DMS 273 (cell line): ENCODE measurements around the gene SIRT3.

Experiments used
- DNase-seq: peaks from one replicate; lab custom pipeline; 2025; ENCODE audit not compliant: unreplicated experiment; lab: John Stamatoyannopoulos, UW

Gene SIRT3

GRCh38 chr11:217704-218103, 18.4 kb downstream of the SIRT3 start:
- no peak for DNase-seq

GRCh38 chr11:216081-216974, 19.8 kb downstream of the SIRT3 start:
- no peak for DNase-seq

DNA sequence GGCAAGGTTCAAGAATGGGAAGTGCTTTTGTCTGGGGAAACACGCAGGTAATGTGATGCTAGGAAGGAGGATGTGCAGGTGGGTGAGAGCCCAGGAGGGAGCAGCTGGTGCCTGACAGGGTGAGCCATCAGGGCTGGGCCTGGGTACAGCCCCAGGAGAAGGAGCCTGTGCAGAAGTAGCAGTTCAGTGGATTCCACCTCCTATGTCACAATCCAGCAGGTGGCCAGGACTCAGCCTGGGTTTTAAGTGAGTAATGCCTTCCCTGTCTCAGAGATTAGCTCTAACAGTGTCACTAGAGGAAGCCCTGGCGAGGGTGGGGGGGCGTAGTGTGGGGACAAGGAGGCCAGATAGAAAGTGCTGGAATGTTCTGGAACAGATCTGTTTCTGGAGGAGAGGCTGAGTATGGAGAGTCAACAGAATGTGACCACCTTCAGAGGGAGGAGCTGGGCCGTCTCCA, 20.5 kb downstream of the SIRT3 start:
- DNase-seq: no peak

DNA sequence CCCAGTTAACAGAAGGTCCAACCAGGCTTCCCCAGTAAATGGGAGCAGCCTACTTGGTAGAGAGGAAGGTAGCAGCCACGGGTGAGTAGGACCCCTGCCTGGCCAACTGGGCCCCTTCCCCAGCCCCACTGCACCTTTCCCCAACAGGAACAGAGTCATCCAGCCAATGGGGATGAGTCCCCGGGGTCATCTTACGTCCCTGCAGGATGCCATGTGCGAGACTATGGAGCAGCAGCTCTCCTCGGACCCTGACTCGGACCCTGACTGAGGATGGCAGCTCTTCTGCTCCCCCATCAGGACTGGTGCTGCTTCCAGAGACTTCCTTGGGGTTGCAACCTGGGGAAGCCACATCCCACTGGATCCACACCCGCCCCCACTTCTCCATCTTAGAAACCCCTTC, 22.1 kb downstream of the SIRT3 start:
- no peak for DNase-seq

GRCh38 chr11:213111-213510, 23.0 kb downstream of the SIRT3 start:
- DNase-seq: no peak

- no peak for DNase-seq
Observed at GRCh38 chr11:212150-213100, 23.7 kb downstream of the SIRT3 start.

DNA sequence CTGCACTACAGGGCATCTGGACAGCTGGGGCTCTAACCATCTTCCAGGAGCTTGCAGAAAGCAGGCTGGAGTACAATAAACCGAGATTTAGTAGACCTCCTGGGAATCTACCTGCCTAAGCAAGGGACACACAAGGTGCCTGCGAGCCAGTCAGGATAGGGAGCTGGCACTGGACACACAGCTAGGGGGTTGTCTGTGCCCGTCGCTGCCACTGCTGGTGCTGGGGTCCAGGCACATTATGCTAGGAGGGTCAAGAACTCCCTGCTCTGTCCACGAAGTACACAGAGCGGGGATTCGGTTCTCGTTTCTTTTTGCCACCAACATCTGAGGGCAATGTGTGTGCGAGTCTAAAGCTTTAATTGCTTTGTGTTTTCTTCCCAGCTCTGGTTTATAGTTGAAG, 24.4 kb downstream of the SIRT3 start:
- DNase-seq: no peak

DNA sequence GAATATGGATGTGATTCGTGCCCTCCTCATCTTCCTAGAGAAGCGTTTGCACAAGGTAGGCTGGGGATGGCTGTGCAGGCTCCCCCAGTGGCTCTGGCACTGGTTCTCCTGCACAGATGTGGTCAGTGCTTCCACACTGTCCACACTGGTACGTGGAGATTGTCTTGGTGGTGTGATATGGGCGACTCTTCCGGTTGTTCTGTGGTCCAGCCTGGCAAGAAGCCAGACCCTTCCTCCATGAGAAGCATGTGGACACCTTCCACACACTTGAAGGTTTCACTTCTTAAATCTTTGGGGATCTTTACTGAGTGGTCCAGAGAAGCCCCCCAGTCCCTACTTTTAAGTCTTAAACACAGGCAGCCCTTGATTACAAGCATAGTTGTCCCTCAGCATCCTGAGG, 24.8 kb downstream of the SIRT3 start:
- DNase-seq: no peak

DNA sequence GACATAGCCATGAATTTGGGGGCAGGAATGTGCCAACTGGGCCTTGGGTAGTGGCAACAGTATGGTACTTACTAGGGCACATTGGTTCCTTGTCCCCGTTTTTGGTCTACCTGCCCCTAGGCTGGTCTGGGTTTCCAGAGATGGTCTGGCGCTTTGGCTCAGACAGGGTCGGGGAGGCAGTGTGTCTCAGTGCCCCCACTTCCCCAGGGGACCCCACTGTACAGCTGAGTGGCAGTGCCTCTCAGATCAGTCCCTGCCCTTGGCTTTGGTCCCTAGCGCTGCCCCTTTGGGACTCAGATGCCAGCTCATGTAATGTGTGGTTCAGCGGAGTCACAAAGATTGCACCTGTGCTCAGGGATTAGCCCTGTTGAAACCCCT, 25.4 kb downstream of the SIRT3 start:
- no peak for DNase-seq

GRCh38 chr11:210122-210802, 25.9 kb downstream of the SIRT3 start:
- no peak for DNase-seq

- DNase-seq: no peak
Observed at GRCh38 chr11:209275-210121, 26.6 kb downstream of the SIRT3 start.

- no peak for DNase-seq
Observed at GRCh38 chr11:208917-209260, 27.3 kb downstream of the SIRT3 start.

DNA sequence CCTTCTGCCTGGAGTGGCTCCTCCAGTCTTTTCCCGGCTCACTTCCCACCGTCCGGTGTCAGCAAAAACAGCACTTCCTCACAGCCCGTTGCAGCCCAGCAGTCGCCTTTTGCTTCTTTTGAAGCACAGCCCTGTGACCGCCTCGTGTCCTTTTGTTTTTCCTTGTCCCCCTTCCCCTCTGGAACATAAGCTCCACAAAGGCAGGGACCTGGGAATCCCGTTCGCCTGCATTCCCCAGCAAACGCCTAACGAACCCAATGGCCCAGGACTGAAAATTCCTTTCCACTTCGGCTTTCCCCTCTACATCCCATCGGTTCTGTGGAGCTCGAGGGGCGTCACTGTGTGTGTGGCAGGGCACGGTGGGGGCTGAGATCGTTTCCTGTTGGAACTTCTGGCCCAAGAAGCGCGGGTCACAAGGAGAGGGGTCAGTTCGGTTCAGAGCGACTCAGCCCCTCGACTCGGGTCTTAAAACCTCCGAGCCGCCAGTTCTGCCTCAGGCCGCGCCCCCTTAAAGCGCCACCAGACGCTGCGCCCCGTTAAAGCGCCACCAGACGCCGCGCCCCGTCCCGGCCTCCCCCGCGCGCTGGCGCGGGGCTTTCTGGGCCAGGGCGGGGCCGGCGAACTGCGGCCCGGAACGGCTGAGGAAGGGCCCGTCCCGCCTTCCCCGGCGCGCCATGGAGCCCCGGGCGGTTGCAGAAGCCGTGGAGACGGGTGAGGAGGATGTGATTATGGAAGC, 27.8 kb downstream of the SIRT3 start:
- DNase-seq: peak; percentile 81

DNA sequence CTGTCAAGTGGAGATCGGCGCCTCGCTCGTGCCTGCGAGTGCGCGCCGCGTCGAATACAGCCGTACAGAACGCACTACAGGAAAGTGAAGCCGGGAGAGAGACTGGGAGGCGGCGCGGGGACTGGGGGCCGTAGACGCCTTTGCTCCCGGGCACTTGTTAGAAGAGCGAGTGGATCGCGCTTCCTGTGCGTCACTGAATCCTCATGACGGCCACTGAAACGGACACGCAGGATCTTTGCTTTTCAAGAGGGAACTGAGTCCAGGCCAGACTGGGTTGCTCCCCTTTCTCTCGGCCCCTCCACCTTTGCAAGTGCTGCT, 28.3 kb downstream of the SIRT3 start:
- no peak for DNase-seq

GRCh38 chr11:207208-207862, 28.8 kb downstream of the SIRT3 start, which contains the start of the genes BET1L and RIC8A:
BET1L (minus strand) TSS chr11:207399; CDS start chr11:207321, 78 bp downstream.
RIC8A (plus strand) TSS chr11:207708; CDS start chr11:208855, 1,147 bp downstream.
- peak; percentile 97 for DNase-seq

DNA sequence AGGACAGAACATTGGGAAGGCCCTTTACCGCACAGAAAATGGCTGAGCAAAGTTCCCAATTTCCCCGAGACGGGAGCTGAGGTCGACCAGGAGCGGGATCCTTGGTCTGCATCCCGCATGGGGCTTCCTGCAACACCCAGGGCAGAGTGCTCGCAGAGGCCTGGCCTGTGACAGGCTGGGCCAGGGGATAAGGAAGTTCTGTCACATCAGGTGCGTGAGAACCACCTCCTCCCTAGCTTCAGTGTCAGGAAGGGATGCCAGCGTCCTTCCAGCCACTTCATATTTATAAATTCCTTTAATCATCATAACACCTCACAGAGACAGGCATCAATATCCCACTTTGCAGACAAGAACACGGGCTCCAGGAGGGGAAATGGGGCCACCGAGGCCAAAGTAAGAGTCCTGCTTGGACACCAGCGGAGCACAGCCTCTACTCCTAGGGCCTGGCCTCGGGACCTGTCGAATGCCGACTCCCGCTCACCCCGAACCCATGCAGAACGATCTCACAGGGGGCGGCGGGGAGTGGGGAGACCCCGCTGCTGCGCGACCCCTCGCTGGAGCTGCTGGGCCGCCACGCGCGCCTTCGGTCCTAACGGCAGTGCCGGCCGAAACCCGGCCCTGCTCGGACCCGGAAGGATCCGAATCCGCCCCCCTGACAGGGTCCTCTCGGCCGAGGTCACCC, 29.5 kb downstream of the SIRT3 start:
- no peak for DNase-seq

GRCh38 chr11:206002-206384, 30.1 kb downstream of the SIRT3 start:
- no peak for DNase-seq

DNA sequence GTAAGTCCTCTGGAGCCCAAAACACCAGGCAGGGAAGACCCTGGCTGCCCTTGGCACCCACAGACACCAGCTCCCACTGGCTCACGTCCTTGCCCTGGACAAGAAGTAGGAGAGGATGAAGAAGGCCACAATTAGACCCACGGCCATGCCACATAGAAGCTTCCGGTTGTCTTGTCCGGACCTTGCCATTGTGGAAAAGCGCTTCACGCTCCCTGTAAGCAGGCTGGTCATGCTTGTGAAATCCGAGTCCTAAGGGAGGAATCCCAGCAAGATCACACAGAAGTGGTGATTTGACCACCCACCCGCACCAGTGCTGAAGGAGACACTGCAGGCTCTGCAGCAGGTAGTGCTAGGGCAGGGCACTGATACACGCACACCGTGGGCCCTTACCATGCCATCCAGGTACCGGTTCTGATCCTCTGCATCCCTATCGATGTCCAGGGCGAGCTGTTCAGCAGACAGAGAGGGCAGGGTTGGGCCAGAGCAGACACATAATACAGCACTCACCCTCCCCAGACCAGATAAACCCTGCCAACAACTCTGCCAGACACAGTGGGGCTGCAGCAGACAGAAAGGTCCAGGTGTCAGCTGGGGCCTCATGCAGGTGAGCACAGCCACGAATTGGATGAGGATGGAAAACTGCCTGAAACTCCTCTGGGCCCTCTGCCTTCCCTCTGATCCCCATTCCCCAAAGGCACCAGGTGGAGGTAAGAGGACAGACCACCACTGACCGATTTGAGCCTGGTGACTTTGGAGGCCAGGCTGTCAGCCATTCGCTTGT, 30.7 kb downstream of the SIRT3 start:
- DNase-seq: no peak
